GM18498 (cell line): ENCODE data around the gene MAPT.
"Not testable (repeated sequence)": the region's sequence is repeated elsewhere in the genome, so short reads cannot be mapped to it uniquely, and the experiment has no call there.

Experiments used
- ATAC-seq: cut with Tn5 transposase; IDR thresholded peaks from one replicate; pipeline ENCODE4 v1.9.1; 2021; ENCODE audit warnings: mild to moderate bottlenecking, moderate library complexity; ENCODE audit not compliant: unreplicated experiment

The MAPT gene

GRCh38 chr17:45896803-45897693, 2.7 kb downstream of the MAPT start:
- ATAC-seq, result no peak

GRCh38 chr17:45900136-45900535, 5.8 kb downstream of the MAPT start:
- ATAC-seq, result no peak

GRCh38 chr17:45900723-45901415, 6.5 kb downstream of the MAPT start:
- no peak for ATAC-seq

GRCh38 chr17:45902892-45903346, 8.6 kb downstream of the MAPT start:
- ATAC-seq, result no peak

GRCh38 chr17:45904866-45905265, 10.5 kb downstream of the MAPT start:
- ATAC-seq, result no peak

- ATAC-seq, result no peak
These were observed 11.5 kb downstream of the MAPT start for GRCh38 chr17:45905814-45906213.

- ATAC-seq, result no peak
These were observed 11.9 kb downstream of the MAPT start for GRCh38 chr17:45906237-45906636.

- no peak for ATAC-seq
These were observed 12.7 kb downstream of the MAPT start for GRCh38 chr17:45906927-45907622.

GRCh38 chr17:45907750-45908395, 13.5 kb downstream of the MAPT start:
- no peak for ATAC-seq

GRCh38 chr17:45908460-45908859, 14.1 kb downstream of the MAPT start:
- no peak for ATAC-seq

- no peak for ATAC-seq
These were observed 14.6 kb downstream of the MAPT start for GRCh38 chr17:45908935-45909334.

GRCh38 chr17:45910667-45911066, 16.3 kb downstream of the MAPT start:
- no peak for ATAC-seq

GRCh38 chr17:45912319-45912718, 18.0 kb downstream of the MAPT start:
- ATAC-seq, result no peak

GRCh38 chr17:45913030-45913429, 18.7 kb downstream of the MAPT start:
- not testable (repeated sequence) for ATAC-seq

GRCh38 chr17:45914047-45914717, 19.8 kb downstream of the MAPT start:
- no peak for ATAC-seq

GRCh38 chr17:45915263-45915662, 20.9 kb downstream of the MAPT start:
- no peak for ATAC-seq

- no peak for ATAC-seq
These were observed 22.7 kb downstream of the MAPT start for GRCh38 chr17:45917081-45917480.

GRCh38 chr17:45918241-45918745, 23.9 kb downstream of the MAPT start:
- ATAC-seq, result no peak

GRCh38 chr17:45919136-45919535, 24.8 kb downstream of the MAPT start:
- ATAC-seq, result no peak

GRCh38 chr17:45920083-45920482, 25.7 kb downstream of the MAPT start:
- ATAC-seq, result no peak
